ACC112 (cell line): ENCODE results near the gene GLI3.

Source experiments
- H2AFZ ChIP-seq: fragments of 200-600 bp; sonication (generic); one replicate; pipeline ENCODE4 v1.6.0; 2017; ENCODE audit warnings: antibody characterized with exemption, low read length; ENCODE audit not compliant: unreplicated experiment
- H3K27ac ChIP-seq: fragments of 200-600 bp; sonication (generic); 2 replicates; pipeline ENCODE4 v1.5.1; 2014; ENCODE audit warnings: low read depth, mild to moderate bottlenecking, antibody characterized with exemption, low read length, moderate library complexity
- H3K27me3 ChIP-seq: fragments of 200-600 bp; sonication (generic); 2 replicates; pipeline ENCODE4 v1.6.1; 2014; ENCODE audit warnings: mild to moderate bottlenecking, antibody characterized with exemption, low read length, moderate library complexity, mixed read lengths; ENCODE audit not compliant: insufficient read depth
- H3K36me3 ChIP-seq: fragments of 200-600 bp; sonication (generic); 2 replicates; pipeline ENCODE4 v1.6.1; 2016; ENCODE audit warnings: mild to moderate bottlenecking, antibody characterized with exemption, low read length, moderate library complexity, mixed read lengths; ENCODE audit not compliant: insufficient read depth
- H3K4me1 ChIP-seq: fragments of 200-600 bp; sonication (generic); one replicate; pipeline ENCODE4 v1.6.1; 2016; ENCODE audit warnings: low read length, mixed read lengths; ENCODE audit not compliant: insufficient read depth, unreplicated experiment, control insufficient read depth
- H3K4me3 ChIP-seq: fragments of 200-600 bp; sonication (generic); 2 replicates; pipeline ENCODE4 v1.5.1; 2014; ENCODE audit warnings: mild to moderate bottlenecking, low read depth, low read length
- H3K79me2 ChIP-seq: fragments of 200-600 bp; sonication (generic); one replicate; pipeline ENCODE4 v1.6.0; 2016; ENCODE audit warnings: low read length; ENCODE audit not compliant: control insufficient read depth, unreplicated experiment, insufficient read depth

The GLI3 gene

GRCh38 chr7:42143711-42144600 is 93.1 kb downstream of the GLI3 start:
- no peaks in the 10 kb centered on the region for H3K36me3 ChIP-seq
- no peaks in the 10 kb centered on the region for H3K27me3 ChIP-seq
- no peak overlapping the region for H3K4me3 ChIP-seq
- peaks cover 14% of the 10 kb centered on the region for H3K4me1 ChIP-seq
- no peak overlapping the region for H2AFZ ChIP-seq
- no peaks in the 10 kb centered on the region for H3K79me2 ChIP-seq
- no peak overlapping the region for H3K27ac ChIP-seq

GRCh38 chr7:42142089-42142488 is 94.9 kb downstream of the GLI3 start:
- Histone ChIP-seq H2AFZ (no peak overlapping the region), H3K79me2 (no peaks in the 10 kb centered on the region), H3K36me3 (no peaks in the 10 kb centered on the region), H3K4me1 (peaks cover 23% of the 10 kb centered on the region), H3K27me3 (no peaks in the 10 kb centered on the region), H3K27ac (no peak overlapping the region), H3K4me3 (no peak overlapping the region)

- peaks cover 21% of the 10 kb centered on the region for H3K4me1 ChIP-seq
- H3K27me3 ChIP-seq = no peaks in the 10 kb centered on the region
- no peak overlapping the region for H3K27ac ChIP-seq
- H3K4me3 ChIP-seq = no peak overlapping the region
- no peaks in the 10 kb centered on the region for H3K36me3 ChIP-seq
- no peak overlapping the region for H2AFZ ChIP-seq
- H3K79me2 ChIP-seq = peaks cover 3% of the 10 kb centered on the region
Measured at GRCh38 chr7:42139751-42140150, 97.3 kb downstream of the GLI3 start.

GRCh38 chr7:42138691-42139090 is 98.3 kb downstream of the GLI3 start:
- Histone ChIP-seq H3K4me1 (peaks cover 13% of the 10 kb centered on the region), H2AFZ (no peak overlapping the region), H3K36me3 (no peaks in the 10 kb centered on the region), H3K79me2 (peaks cover 3% of the 10 kb centered on the region), H3K4me3 (no peak overlapping the region), H3K27ac (no peak overlapping the region), H3K27me3 (no peaks in the 10 kb centered on the region)

GRCh38 chr7:42137941-42138340 is 99.1 kb downstream of the GLI3 start:
- H3K4me1 ChIP-seq = peaks cover 9% of the 10 kb centered on the region
- H3K27ac ChIP-seq = no peak overlapping the region
- H3K27me3 ChIP-seq = no peaks in the 10 kb centered on the region

GRCh38 chr7:42137431-42137830 is 99.6 kb downstream of the GLI3 start:
- Histone ChIP-seq H3K79me2 (peaks cover 5% of the 10 kb centered on the region), H3K4me3 (no peak overlapping the region), H3K36me3 (no peaks in the 10 kb centered on the region), H3K27ac (no peak overlapping the region), H3K4me1 (peaks cover 9% of the 10 kb centered on the region), H2AFZ (no peak overlapping the region), H3K27me3 (no peaks in the 10 kb centered on the region)

More at GRCh38 chr7:42137941-42138340, 99.1 kb downstream of the GLI3 start:
- H2AFZ ChIP-seq = no peak overlapping the region
- no peaks in the 10 kb centered on the region for H3K36me3 ChIP-seq
- H3K4me3 ChIP-seq = no peak overlapping the region
- peaks cover 3% of the 10 kb centered on the region for H3K79me2 ChIP-seq

GRCh38 chr7:42135728-42136127 is 101.3 kb downstream of the GLI3 start:
- Histone ChIP-seq H3K4me1 (peaks cover 9% of the 10 kb centered on the region), H3K4me3 (no peak overlapping the region), H3K36me3 (peaks cover 8% of the 10 kb centered on the region; the same call in 1 of the 2 replicates), H2AFZ (no peak overlapping the region), H3K27ac (no peak overlapping the region), H3K79me2 (peaks cover 5% of the 10 kb centered on the region), H3K27me3 (no peaks in the 10 kb centered on the region)

GRCh38 chr7:42134276-42134876 is 102.6 kb downstream of the GLI3 start:
- peaks cover 9% of the 10 kb centered on the region; the same call in 1 of the 2 replicates for H3K36me3 ChIP-seq
- no peak overlapping the region for H2AFZ ChIP-seq
- H3K4me1 ChIP-seq = peaks cover 9% of the 10 kb centered on the region
- no peak overlapping the region for H3K27ac ChIP-seq
- H3K79me2 ChIP-seq = peaks cover 5% of the 10 kb centered on the region
- H3K4me3 ChIP-seq = no peak overlapping the region
- H3K27me3 ChIP-seq = no peaks in the 10 kb centered on the region

GRCh38 chr7:42133321-42133720 is 103.7 kb downstream of the GLI3 start:
- H3K27me3 ChIP-seq = no peaks in the 10 kb centered on the region
- peaks cover 9% of the 10 kb centered on the region; the same call in 1 of the 2 replicates for H3K36me3 ChIP-seq
- H3K4me1 ChIP-seq = peaks cover 6% of the 10 kb centered on the region
- no peak overlapping the region for H3K4me3 ChIP-seq
- no peak overlapping the region for H2AFZ ChIP-seq
- H3K79me2 ChIP-seq = peaks cover 5% of the 10 kb centered on the region
- H3K27ac ChIP-seq = no peak overlapping the region

- Histone ChIP-seq H3K79me2 (peaks cover 2% of the 10 kb centered on the region), H3K27ac (no peak overlapping the region), H3K4me1 (no peaks in the 10 kb centered on the region), H3K4me3 (no peak overlapping the region), H3K36me3 (peaks cover 9% of the 10 kb centered on the region; the same call in 1 of the 2 replicates), H2AFZ (no peak overlapping the region), H3K27me3 (no peaks in the 10 kb centered on the region)
Measured at GRCh38 chr7:42128703-42129102, 108.3 kb downstream of the GLI3 start.

GRCh38 chr7:42127232-42127622 is 109.8 kb downstream of the GLI3 start:
- no peak overlapping the region for H3K4me3 ChIP-seq
- H3K27me3 ChIP-seq = no peaks in the 10 kb centered on the region
- peaks cover 9% of the 10 kb centered on the region; the same call in 1 of the 2 replicates for H3K36me3 ChIP-seq
- no peak overlapping the region for H3K27ac ChIP-seq
- no peaks in the 10 kb centered on the region for H3K79me2 ChIP-seq
- H3K4me1 ChIP-seq = no peaks in the 10 kb centered on the region
- no peak overlapping the region for H2AFZ ChIP-seq
